Measurements from ENCODE around the gene RPS6KB2.

Gene RPS6KB2

DNA sequence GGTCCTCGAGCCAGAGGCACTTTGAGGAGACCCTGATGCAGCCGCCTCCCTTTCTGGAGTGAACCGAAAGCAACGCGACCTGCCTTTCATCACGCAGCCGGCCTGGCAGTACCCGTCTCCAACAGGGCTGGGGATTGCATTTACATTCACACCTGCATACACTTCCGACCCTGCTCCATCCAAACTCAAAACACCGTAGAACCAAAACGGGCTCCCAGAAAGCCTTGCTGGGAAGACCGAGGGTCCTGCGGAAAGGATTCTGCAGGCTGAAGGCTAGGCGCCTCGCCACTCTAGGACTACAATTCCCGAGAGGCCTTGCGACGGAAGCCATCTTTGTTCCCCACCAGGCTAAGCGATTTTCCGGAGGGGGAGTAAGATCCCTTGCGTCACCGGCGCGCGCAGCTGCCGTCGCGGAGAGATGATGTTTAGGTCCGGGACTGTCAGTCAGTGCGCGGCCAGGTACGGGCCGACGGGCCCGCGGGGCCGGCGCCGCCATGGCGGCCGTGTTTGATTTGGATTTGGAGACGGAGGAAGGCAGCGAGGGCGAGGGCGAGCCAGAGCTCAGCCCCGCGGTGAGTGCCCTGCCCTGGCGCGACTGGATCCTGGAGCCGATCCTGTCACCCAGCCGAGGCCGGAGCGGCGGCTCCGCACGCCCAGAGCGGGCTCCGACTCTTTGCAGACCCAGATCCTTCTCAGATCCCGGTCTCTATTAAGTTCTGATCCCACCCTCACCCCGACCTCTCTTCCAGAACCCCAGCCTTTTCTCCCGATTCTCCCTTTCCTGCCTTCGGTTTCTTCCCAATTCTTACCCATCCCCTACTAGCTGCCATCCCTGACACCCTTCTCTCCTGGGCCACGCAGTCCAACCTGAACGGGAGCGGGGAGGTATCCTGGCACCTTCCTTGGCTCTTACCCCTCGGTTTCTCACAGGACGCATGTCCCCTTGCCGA, at the start of gene RPS6KB2:
Gene RPS6KB2, plus strand, starts transcription at position 443 of the 950 bp plus-strand sequence. Its CDS starts 52 bp downstream, at position 495.
- peaks cover 77% of the 10 kb centered on the region for H3K4me1 Mint-ChIP-seq
- peak within 1 kb of the TSS; percentile 96 to 97 for H3K27ac Mint-ChIP-seq
- H3K4me3 Mint-ChIP-seq = peak within 1 kb of the TSS; percentile 89 to 95
- H3K9me3 Mint-ChIP-seq = no peaks in the 10 kb centered on the region
- DNase-seq (peak; percentile 98), ATAC-seq (peak; percentile 93)
- no peaks in the 10 kb centered on the region for H3K27me3 Mint-ChIP-seq

DNA sequence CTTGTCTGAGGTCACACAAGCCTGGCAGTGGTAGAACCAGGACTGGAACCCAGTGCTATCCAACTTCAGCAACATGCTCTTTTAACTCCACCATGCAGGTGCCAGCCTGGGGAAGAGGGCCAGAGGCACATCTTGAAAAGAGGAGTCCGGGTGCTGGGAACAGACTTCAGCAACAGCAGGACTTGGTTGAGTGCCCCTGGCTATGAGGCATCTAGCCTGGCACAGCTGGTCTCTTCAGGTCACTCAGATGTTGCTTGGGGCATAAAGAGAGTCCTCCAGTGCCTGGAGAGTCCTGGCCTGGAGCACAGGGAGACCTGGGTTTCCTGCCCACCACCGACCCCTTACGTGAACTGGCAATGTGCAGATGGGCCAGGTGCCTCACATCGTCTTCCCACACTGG, 49.8 kb upstream of the RPS6KB2 start:
- no peaks in the 10 kb centered on the region for H3K9me3 Mint-ChIP-seq
- H3K27ac Mint-ChIP-seq = no peak overlapping the region

DNA sequence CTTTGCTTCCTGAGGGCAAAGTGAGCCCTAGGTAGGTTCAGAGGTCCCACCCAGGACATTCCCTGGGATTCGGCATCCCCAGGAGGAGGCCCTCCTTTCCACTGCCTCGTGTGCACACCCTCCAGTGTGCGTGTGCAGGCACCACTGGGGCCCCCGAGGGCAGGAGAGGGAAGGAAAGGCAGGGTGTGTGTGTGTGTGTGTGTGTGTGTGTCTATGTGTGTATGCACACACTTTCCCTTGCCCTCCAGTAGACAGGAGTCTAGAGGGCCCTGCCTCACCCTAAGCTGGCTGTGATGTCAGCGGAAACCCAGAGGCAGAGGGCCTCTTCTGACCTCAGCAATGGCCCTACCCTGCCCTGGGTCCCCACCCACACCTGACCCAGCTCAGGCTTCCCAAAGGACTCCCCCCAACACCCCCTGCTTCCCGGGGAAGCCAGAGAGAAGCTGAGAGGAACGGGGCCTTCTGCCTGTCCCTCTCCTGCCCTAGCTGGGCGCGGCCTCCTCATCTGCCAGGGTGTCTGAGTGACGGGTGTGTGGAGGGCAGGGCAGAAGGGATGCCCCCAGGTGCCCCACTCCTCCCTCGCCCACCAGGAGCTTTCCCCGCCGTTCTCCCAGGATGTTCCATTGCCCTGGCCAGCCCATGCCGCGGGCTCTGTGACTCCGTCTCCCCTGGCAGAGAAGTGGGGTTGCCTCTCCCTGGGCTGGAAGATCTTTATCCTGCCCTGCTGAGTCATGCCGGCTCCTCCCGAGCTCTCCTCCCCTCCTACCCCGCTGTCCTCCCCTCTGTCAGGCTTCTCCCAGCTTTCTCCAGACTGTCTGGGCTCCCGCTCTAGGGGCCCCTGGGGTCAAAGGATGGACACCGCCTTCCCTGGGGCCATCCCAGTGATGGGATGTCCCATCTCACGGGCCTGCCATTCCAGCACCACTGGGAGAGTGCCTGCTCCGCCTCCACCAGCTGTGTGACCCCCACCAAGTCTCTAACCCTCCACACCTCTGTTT, 48.9 kb upstream of the RPS6KB2 start:
- no peak overlapping the region for H3K27ac Mint-ChIP-seq
- DNase-seq (no peak), ATAC-seq (peak; percentile 22)
- no peak overlapping the region for H3K4me3 Mint-ChIP-seq
- H3K9me3 Mint-ChIP-seq = no peaks in the 10 kb centered on the region
- peaks cover 40% of the 10 kb centered on the region for H3K27me3 Mint-ChIP-seq
- peaks cover 36% of the 10 kb centered on the region for H3K4me1 Mint-ChIP-seq

More for the DNA sequence above, 49.8 kb upstream of the RPS6KB2 start:
- ATAC-seq (no peak), DNase-seq (no peak)
- Mint-ChIP-seq H3K4me1 (peaks cover 44% of the 10 kb centered on the region), H3K4me3 (no peak overlapping the region), H3K27me3 (peaks cover 48% of the 10 kb centered on the region)

DNA sequence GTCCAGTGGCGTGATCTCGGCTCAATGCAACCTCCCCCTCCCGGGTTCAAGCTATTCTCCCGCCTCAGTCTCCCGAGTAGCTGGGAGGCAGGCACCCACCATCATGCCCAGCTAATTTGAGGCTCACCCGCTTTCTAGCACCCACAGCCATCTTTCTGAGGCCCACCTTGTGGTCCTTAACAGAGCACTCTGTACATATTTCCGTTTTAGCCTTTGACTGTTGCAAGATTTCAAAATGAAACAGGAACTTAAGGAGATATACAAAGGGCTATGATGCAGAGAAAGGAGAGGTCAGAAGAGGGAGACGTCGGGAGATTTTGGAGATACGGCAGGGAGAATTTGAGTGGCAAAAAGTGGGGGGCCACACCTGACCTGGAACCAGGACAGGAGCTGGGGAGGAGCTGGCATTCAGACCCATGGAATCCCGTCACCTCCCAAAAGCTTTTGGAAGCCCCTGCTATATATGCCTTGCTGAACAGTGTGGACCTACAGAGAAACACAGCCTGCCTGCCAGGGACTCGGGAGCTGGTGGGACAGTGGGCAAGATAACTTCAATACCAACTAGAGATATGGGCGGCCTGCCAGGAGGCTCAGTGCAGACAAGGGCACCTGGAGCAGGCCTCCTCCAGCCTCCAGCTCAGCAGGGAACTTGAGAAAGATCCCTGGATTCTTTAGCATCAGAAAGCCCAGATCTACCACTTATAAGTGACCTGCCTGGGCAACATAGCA, 46.9 kb upstream of the RPS6KB2 start:
- no peak for ATAC-seq
- Mint-ChIP-seq H3K27ac (no peak overlapping the region), H3K4me1 (peaks cover 29% of the 10 kb centered on the region), H3K4me3 (no peak overlapping the region), H3K27me3 (peaks cover 30% of the 10 kb centered on the region), H3K9me3 (no peaks in the 10 kb centered on the region)
- DNase-seq = no peak

DNA sequence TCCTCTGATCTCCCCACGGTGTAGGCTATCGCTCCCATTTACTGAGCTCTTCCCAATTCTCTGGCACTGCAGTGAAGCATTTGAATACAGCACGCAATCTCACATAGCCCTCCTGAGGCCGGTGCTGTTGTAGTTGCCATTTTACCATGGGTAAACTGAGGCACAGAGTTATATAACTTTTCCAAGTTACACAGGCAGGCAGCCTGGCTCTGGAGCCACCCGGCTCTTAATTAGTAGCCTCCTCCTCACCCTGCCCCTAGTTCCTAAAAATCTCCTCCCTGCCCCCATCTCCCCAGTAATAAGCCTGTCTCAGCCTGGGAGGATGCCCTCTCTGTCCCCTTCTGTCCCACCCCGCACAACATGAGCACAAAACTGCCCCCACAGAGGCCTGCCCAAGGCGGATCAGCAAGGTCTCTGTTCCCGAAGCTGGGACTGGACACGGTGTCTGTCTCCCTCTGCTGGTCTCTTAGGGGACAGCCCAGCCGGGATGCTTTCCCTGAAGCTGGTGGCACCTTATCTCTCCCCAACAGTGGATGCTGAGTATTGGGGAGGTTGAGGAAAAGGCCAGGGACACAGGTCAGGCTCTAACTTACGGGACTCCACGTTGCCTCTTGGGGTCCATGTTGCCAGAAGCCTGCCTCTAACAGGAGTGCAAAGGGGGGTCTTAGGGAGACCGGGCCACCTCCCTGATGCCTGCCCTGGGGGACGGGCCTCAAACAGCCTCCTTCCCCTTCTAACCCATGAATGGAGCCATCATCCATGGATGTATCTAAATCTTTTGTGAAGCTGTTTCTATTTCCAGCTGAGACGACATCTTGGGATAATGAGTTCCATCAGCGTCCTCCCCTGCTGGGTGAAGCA, 45.8 kb upstream of the RPS6KB2 start:
- peak; percentile 83 to 84 for DNase-seq
- peak; percentile 90 for ATAC-seq
- Mint-ChIP-seq H3K4me3 (no peak overlapping the region), H3K27ac (no peak overlapping the region), H3K4me1 (peaks cover 29% of the 10 kb centered on the region), H3K9me3 (no peaks in the 10 kb centered on the region), H3K27me3 (peaks cover 28% of the 10 kb centered on the region)

DNA sequence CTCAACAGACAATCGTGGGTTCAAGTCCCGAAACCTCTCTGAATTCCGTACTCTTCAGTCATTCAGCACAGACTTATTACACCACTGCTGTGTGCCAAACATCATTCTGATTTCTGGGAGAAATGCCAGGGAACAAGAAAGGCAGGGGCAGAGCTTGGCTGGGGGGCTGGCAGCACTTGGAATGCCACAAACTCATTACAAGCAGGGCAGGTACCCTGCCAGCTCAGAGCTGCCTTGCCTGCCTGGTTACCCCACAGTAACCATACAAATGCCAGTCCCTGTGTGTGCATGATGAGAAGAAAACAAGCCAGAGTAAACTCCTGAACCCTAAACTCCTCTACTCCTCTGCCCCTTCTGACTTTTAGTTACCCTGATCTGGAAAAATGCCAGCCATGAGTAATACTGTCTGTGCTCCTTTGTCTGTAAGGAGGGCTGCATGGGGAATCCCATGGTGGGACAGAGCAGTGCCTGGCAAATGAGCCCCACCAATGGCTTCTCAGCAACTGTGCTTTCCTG, 43.4 kb upstream of the RPS6KB2 start:
- no peak overlapping the region for H3K27ac Mint-ChIP-seq

DNA sequence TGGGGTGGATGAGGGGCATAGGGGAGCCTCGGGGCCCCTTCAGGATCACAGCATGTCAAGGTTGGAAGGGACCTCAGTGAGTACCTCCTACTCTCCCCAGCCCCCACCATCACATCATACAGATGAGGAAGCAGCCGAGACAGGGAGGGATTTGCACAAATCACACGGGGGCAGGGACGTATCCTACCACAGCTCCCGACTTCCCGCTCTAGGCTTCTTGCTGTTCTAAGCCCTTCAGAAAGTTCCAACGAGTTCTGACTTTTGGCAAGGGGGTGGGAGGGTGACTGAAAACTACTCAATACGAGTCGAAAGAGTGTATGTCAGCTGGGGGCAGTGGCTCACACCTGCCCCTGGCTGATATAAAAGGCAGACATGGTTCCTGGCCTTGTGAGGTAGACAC, 41.2 kb upstream of the RPS6KB2 start:
- H3K4me3 Mint-ChIP-seq = no peak overlapping the region
- H3K9me3 Mint-ChIP-seq = no peaks in the 10 kb centered on the region
- DNase-seq = no peak
- H3K27me3 Mint-ChIP-seq = peaks cover 10% of the 10 kb centered on the region
- ATAC-seq = no peak
- no peak overlapping the region for H3K27ac Mint-ChIP-seq
- peaks cover 38% of the 10 kb centered on the region for H3K4me1 Mint-ChIP-seq

More for the DNA sequence above, 43.4 kb upstream of the RPS6KB2 start:
- no peaks in the 10 kb centered on the region for H3K9me3 Mint-ChIP-seq
- H3K4me3 Mint-ChIP-seq = no peak overlapping the region
- ATAC-seq (no peak), DNase-seq (no peak)
- H3K4me1 Mint-ChIP-seq = peaks cover 29% of the 10 kb centered on the region
- H3K27me3 Mint-ChIP-seq = peaks cover 22% of the 10 kb centered on the region

DNA sequence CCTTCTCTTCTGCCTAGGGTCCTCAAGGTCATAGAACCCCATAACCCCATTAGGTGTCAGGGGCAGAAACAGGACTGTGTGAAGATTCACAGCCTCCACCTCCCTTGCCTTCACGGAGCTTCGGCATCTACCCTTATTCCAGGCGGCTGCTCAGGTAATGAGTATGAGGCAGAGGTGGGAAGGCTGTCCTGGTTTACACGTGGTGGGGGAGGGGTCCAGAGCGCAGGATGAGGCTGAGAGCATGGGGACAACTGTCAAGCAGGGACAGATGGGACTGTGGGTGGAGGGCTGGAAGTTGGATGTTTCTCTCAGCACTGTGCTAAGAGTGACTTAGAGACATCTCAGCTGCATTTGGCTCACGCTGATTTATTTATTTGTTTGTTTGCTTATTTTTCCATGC, 40.8 kb upstream of the RPS6KB2 start:
- no peak for DNase-seq
- no peak for ATAC-seq
- H3K27ac Mint-ChIP-seq = no peak overlapping the region
- no peaks in the 10 kb centered on the region for H3K9me3 Mint-ChIP-seq
- H3K27me3 Mint-ChIP-seq = peaks cover 10% of the 10 kb centered on the region
- peaks cover 39% of the 10 kb centered on the region for H3K4me1 Mint-ChIP-seq
- H3K4me3 Mint-ChIP-seq = no peak overlapping the region

DNA sequence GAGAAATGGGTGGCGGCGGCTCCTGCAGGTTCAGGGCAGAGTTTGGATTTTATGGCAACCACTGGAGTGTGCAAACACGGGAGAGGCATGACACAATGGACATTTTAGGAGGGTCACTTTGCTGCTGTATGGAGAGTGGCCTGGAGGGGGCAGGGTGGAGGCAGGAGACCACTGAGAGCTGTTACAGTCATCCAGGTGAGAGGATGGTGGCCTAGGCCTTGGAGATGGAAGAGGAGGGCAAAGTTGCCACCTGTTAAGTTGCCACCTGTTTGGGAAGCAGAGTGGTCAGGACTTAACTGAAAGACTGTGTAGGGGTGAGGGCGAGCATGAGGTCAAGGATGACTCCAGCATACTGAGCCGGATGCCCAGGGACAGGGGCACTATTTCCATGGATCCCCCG, 38.8 kb upstream of the RPS6KB2 start:
- Mint-ChIP-seq H3K4me1 (peaks cover 53% of the 10 kb centered on the region), H3K4me3 (peak overlapping the region; percentile 49 to 53), H3K9me3 (no peaks in the 10 kb centered on the region), H3K27me3 (peaks cover 10% of the 10 kb centered on the region), H3K27ac (peak overlapping the region in 1 of 2 donors; percentile 19)
- DNase-seq (peak; percentile 54 to 65), ATAC-seq (peak; percentile 72)

DNA sequence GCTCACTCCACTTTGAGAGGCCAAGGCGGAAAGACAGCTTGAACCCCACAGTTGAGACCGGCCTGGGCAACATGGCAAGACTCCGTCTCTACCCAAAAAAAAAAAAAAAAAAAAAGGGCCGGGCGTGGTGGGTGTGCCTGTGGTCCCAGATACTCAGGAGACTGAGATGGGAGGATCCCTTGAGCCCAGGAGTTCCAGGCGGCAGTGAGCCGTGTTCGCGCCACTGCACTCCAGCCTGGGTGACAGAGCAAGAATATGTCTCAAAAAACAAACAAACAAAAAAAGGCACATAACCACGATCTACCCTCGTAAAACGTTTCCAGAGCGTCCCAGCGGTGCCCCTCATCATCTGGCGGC, 37.4 kb upstream of the RPS6KB2 start:
- Mint-ChIP-seq H3K4me1 (peaks cover 48% of the 10 kb centered on the region), H3K4me3 (peak overlapping the region; percentile 94 to 95), H3K27ac (peak overlapping the region in 1 of 2 donors; percentile 93), H3K27me3 (peaks cover under 1% of the 10 kb centered on the region), H3K9me3 (no peaks in the 10 kb centered on the region)
- DNase-seq (no peak), ATAC-seq (no peak)

DNA sequence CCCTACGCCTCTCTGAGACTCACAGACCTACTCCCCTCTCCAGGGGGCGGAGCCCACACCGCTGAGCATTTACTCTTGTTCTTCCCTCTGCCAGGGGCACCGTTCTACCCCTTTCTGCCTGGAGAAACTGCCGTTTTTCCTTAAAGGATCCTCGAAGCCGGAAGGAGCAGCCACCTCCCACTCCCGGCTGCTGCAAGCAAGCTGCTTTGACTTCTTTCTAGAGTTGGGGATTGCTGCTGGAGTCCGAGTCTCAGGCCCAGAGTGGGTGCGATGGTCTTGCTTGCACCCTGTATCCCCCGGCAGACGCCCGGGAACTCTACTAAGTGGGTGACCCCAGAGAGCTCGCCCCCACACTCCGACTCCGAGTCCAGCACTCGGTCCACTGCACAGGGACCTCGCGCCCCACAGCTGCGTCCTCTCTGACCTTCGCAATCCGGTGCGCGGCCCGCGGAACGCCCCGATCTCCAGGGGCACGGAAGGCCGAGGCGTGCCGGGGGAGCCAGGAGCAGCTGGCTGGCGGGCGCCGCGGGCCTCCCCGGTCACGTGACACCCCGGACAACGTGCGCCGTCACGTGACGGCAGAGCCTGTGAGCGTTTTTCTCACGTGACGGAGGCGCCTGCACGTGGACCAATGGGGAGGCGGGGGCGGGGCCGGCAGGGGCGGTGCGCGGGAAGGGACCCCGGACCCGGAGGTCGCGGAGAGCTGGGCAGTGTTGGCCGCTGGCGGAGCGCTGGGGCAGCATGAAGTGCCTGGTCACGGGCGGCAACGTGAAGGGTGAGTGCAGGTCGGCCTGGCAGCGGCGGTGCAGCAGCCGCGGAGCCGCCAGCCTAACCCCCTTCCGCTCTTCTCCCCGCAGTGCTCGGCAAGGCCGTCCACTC, 36.8 kb upstream of the RPS6KB2 start, which contains the start of gene RAD9A:
Gene RAD9A, plus strand, starts transcription at position 683 of the 879 bp plus-strand sequence. Its CDS starts 59 bp downstream, at position 742.
- peak; percentile 86 to 92 for DNase-seq
- peak; percentile 72 for ATAC-seq
- H3K27me3 Mint-ChIP-seq = no peaks in the 10 kb centered on the region
- peak within 1 kb of the TSS; percentile 85 to 93 for H3K27ac Mint-ChIP-seq
- H3K9me3 Mint-ChIP-seq = no peaks in the 10 kb centered on the region
- peaks cover 54% of the 10 kb centered on the region for H3K4me1 Mint-ChIP-seq
- peak within 1 kb of the TSS; percentile 94 to 95 for H3K4me3 Mint-ChIP-seq

DNA sequence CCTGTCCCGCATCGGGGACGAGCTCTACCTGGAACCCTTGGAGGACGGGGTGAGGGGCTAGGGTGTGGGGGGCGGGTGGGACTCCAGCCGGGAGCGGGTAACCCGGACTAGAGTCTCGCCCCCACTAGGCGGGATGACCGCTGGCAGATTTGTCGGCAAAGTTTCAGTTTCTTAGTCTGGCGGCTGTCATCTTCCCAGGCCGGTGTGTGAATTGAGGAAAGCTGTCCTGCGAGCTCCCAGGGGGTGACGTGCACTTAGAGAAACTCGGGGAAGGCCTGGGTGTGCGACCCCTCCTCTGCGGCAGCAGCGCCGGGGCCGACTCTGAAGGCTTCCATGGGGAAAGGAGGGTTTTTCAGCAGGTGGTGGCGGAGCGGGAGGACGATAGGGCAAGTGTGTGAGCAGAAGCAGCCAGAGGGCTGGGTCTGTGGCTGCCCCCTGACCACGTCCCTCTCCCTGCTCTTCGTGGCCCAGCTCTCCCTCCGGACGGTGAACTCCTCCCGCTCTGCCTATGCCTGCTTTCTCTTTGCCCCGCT, 36.0 kb upstream of the RPS6KB2 start:
- ATAC-seq (no peak), DNase-seq (no peak)
- no peaks in the 10 kb centered on the region for H3K27me3 Mint-ChIP-seq
- peak overlapping the region; percentile 85 to 87 for H3K27ac Mint-ChIP-seq
- peaks cover 61% of the 10 kb centered on the region for H3K4me1 Mint-ChIP-seq
- H3K9me3 Mint-ChIP-seq = no peaks in the 10 kb centered on the region
- H3K4me3 Mint-ChIP-seq = peak overlapping the region; percentile 94 to 95

DNA sequence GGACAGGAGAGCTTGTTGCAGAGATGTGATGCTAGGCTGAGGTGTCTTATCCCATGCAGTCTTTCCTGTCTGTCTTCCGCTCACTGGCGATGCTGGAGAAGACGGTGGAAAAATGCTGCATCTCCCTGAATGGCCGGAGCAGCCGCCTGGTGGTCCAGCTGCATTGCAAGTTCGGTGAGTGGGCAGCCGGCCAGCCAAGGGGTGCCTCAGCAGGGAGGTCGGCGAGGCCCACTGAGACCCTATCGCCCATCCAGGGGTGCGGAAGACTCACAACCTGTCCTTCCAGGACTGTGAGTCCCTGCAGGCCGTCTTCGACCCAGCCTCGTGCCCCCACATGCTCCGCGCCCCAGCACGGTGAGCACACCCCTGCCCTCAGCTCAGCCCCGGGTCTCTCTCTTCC, 34.9 kb upstream of the RPS6KB2 start:
- Mint-ChIP-seq H3K4me3 (peak overlapping the region; percentile 94 to 95), H3K27ac (peak overlapping the region in 1 of 2 donors; percentile 44), H3K27me3 (no peaks in the 10 kb centered on the region), H3K4me1 (peaks cover 73% of the 10 kb centered on the region), H3K9me3 (no peaks in the 10 kb centered on the region)
- peak in 1 of 2 donors; percentile 10 for DNase-seq
- no peak for ATAC-seq

Measured in stimulated activated naive CD8-positive, alpha-beta T cell treated with anti-CD3 and anti-CD28 coated beads, Interleukin-15, amount 100 ng/mL, for 72 hours (primary cell).